MM.1S (cell line): ENCODE results near the gene PSEN2.

Source experiments
- DNase-seq: peaks from one replicate; pipeline ENCODE4 v3.0.0-alpha.2; 2015
- H2AFZ ChIP-seq: fragments of 300-600 bp; sonication (generic); 2 replicates; pipeline ENCODE4 v1.6.0; 2016; ENCODE audit warnings: antibody characterized with exemption, low read length
- H3F3A ChIP-seq: fragments of 300-600 bp; sonication (generic); 2 replicates; pipeline ENCODE4 v1.6.1; 2016; ENCODE audit warnings: mild to moderate bottlenecking, antibody characterized with exemption, low read length, moderate library complexity, mixed read lengths; ENCODE audit not compliant: insufficient read depth
- H3K27ac ChIP-seq: fragments of 300-600 bp; sonication (generic); 2 replicates; pipeline ENCODE4 v1.5.1; 2016; ENCODE audit warnings: mild to moderate bottlenecking, low read length
- H3K27me3 ChIP-seq: fragments of 300-600 bp; sonication (generic); replicated peaks from 2 replicates; pipeline ENCODE4 v1.6.0; 2016; ENCODE audit warnings: low read length; ENCODE audit not compliant: insufficient read depth
- H3K36me3 ChIP-seq: fragments of 300-600 bp; sonication (generic); replicated peaks from 2 replicates; pipeline ENCODE4 v1.6.1; 2016; ENCODE audit warnings: mild to moderate bottlenecking, low read length, mixed read lengths; ENCODE audit not compliant: insufficient read depth
- H3K4me1 ChIP-seq: fragments of 300-600 bp; sonication (generic); 2 replicates; pipeline ENCODE4 v1.6.1; 2016; ENCODE audit warnings: low read length, mixed read lengths
- H3K4me2 ChIP-seq: fragments of 300-600 bp; sonication (generic); 2 replicates; pipeline ENCODE4 v1.6.0; 2016; ENCODE audit warnings: low read depth, low read length
- H3K4me3 ChIP-seq: fragments of 300-600 bp; sonication (generic); 2 replicates; pipeline ENCODE4 v1.5.1; 2016; ENCODE audit warnings: low read length, mixed read lengths
- H3K79me2 ChIP-seq: fragments of 300-600 bp; sonication (generic); 2 replicates; pipeline ENCODE4 v1.6.1; 2016; ENCODE audit warnings: mixed run types, low read length, mixed read lengths
- H3K9ac ChIP-seq: fragments of 300-600 bp; sonication (generic); 2 replicates; pipeline ENCODE4 v1.6.1; 2016; ENCODE audit warnings: low read length, mixed read lengths
- H3K9me2 ChIP-seq: fragments of 300-600 bp; sonication (generic); replicated peaks from 2 replicates; pipeline ENCODE4 v1.6.1; 2016; ENCODE audit warnings: mild to moderate bottlenecking, low read length, mixed read lengths; ENCODE audit not compliant: insufficient read depth
- H3K9me3 ChIP-seq: fragments of 300-600 bp; sonication (generic); replicated peaks from 2 replicates; pipeline ENCODE4 v1.6.1; 2016; ENCODE audit warnings: mild to moderate bottlenecking, low read length, mixed read lengths; ENCODE audit not compliant: insufficient read depth
- H4K20me1 ChIP-seq: fragments of 300-600 bp; sonication (generic); 2 replicates; pipeline ENCODE4 v1.6.1; 2016; ENCODE audit warnings: mild to moderate bottlenecking, low read length, moderate library complexity, mixed read lengths; ENCODE audit not compliant: insufficient read depth
- CTCF ChIP-seq: fragments of 300-600 bp; sonication (generic); IDR thresholded peaks from 2 replicates; pipeline ENCODE4 v1.5.1; 2016; ENCODE audit warnings: antibody characterized with exemption, low read length, mixed read lengths
- EZH2 ChIP-seq: fragments of 300-600 bp; sonication (generic); optimal IDR thresholded peaks from 2 replicates; pipeline ENCODE3; 2017; ENCODE audit warnings: low read depth, mild to moderate bottlenecking, antibody characterized with exemption, low read length, mixed read lengths
- EZH2phosphoT487 ChIP-seq: fragments of 300-600 bp; sonication (generic); IDR thresholded peaks from 2 replicates; pipeline ENCODE4 v1.6.1; 2018; ENCODE audit warnings: antibody characterized with exemption, low read length

The PSEN2 gene

GRCh38 chr1:226887006-226887405, 16.6 kb downstream of the PSEN2 start:
- DNase-seq, result no peak
- no peaks in the 10 kb centered on the region for H3K36me3 ChIP-seq
- TF ChIP-seq CTCF, result no peak
- no peak for TF ChIP-seq EZH2
- no peak for TF ChIP-seq EZH2phosphoT487
- H3K4me1 ChIP-seq, result peaks cover 52% of the 10 kb centered on the region
- no peak overlapping the region for H3K4me3 ChIP-seq
- no peak overlapping the region for H3K4me2 ChIP-seq
- H3F3A ChIP-seq, result peaks cover 30% of the 10 kb centered on the region
- H4K20me1 ChIP-seq, result no peaks in the 10 kb centered on the region
- no peaks in the 10 kb centered on the region for H3K9me2 ChIP-seq
- H3K27ac ChIP-seq, result no peak overlapping the region
- no peaks in the 10 kb centered on the region for H3K27me3 ChIP-seq
- no peak overlapping the region for H3K9ac ChIP-seq
- H3K9me3 ChIP-seq, result no peaks in the 10 kb centered on the region
- no peaks in the 10 kb centered on the region for H3K79me2 ChIP-seq
- no peak overlapping the region for H2AFZ ChIP-seq

- Histone ChIP-seq H3K27me3 (no peaks in the 10 kb centered on the region), H3K9me3 (no peaks in the 10 kb centered on the region), H3K9ac (no peak overlapping the region), H3F3A (peaks cover 20% of the 10 kb centered on the region), H3K4me1 (peaks cover 56% of the 10 kb centered on the region), H3K79me2 (no peaks in the 10 kb centered on the region), H3K36me3 (no peaks in the 10 kb centered on the region), H3K27ac (no peak overlapping the region), H3K9me2 (no peaks in the 10 kb centered on the region), H2AFZ (no peak overlapping the region), H4K20me1 (no peaks in the 10 kb centered on the region), H3K4me3 (no peak overlapping the region), H3K4me2 (no peak overlapping the region)
- DNase-seq, result no peak
- TF ChIP-seq EZH2phosphoT487 (no peak), EZH2 (no peak), CTCF (no peak)
Observed at GRCh38 chr1:226888021-226888420, 17.6 kb downstream of the PSEN2 start.

- Histone ChIP-seq H3K27ac (no peak overlapping the region), H3K36me3 (no peaks in the 10 kb centered on the region), H3F3A (peaks cover 12% of the 10 kb centered on the region), H2AFZ (no peak overlapping the region), H3K4me2 (no peak overlapping the region), H3K9ac (no peak overlapping the region), H3K79me2 (no peaks in the 10 kb centered on the region), H4K20me1 (no peaks in the 10 kb centered on the region), H3K4me1 (peaks cover 53% of the 10 kb centered on the region), H3K9me2 (no peaks in the 10 kb centered on the region), H3K4me3 (no peak overlapping the region), H3K27me3 (no peaks in the 10 kb centered on the region), H3K9me3 (no peaks in the 10 kb centered on the region)
- no peak for TF ChIP-seq CTCF
- TF ChIP-seq EZH2, result no peak
- TF ChIP-seq EZH2phosphoT487, result no peak
- DNase-seq, result no peak
Observed at GRCh38 chr1:226888816-226889215, 18.4 kb downstream of the PSEN2 start.
